Activated CD8-positive, alpha-beta memory T cell treated with anti-CD3 and anti-CD28 coated beads, Interleukin-2, amount 50 U/mL, for 48 hours (primary cell): ENCODE measurements around the gene STK32B.

Experiments
- DNase-seq: peaks from one replicate; pipeline ENCODE4 v3.0.0-alpha.2; 2020

Gene STK32B

GRCh38 chr4:5488413-5488812, 437.1 kb downstream of the STK32B start:
- DNase-seq = no peak

GRCh38 chr4:5489260-5489659, 438.0 kb downstream of the STK32B start:
- no peak for DNase-seq

- DNase-seq = no peak
These were observed 446.2 kb downstream of the STK32B start for GRCh38 chr4:5497489-5497888.

- no peak for DNase-seq
These were observed 448.9 kb downstream of the STK32B start for GRCh38 chr4:5500165-5500564.

GRCh38 chr4:5503336-5503936, 452.2 kb downstream of the STK32B start:
- no peak for DNase-seq

- no peak for DNase-seq
These were observed 453.2 kb downstream of the STK32B start for GRCh38 chr4:5504486-5504885.

- no peak for DNase-seq
These were observed 459.2 kb downstream of the STK32B start for GRCh38 chr4:5510504-5510903.

GRCh38 chr4:5511791-5512190, 460.5 kb downstream of the STK32B start:
- no peak for DNase-seq

- DNase-seq = no peak
These were observed 464.4 kb downstream of the STK32B start for GRCh38 chr4:5515646-5516045.

GRCh38 chr4:5517372-5517771, 466.1 kb downstream of the STK32B start:
- no peak for DNase-seq

- no peak for DNase-seq
These were observed 473.4 kb downstream of the STK32B start for GRCh38 chr4:5524446-5525299.

GRCh38 chr4:5526080-5526846, 475.0 kb downstream of the STK32B start:
- no peak for DNase-seq

GRCh38 chr4:5527211-5527610, 475.9 kb downstream of the STK32B start:
- no peak for DNase-seq

- no peak for DNase-seq
These were observed 476.8 kb downstream of the STK32B start for GRCh38 chr4:5528031-5528436.

GRCh38 chr4:5532100-5532499, 480.8 kb downstream of the STK32B start:
- no peak for DNase-seq

GRCh38 chr4:5539584-5539983, 488.3 kb downstream of the STK32B start:
- no peak for DNase-seq

- DNase-seq = no peak
These were observed 489.9 kb downstream of the STK32B start for GRCh38 chr4:5541169-5541568.

- no peak for DNase-seq
These were observed 492.4 kb downstream of the STK32B start for GRCh38 chr4:5543681-5544080.

- no peak for DNase-seq
These were observed 493.5 kb downstream of the STK32B start for GRCh38 chr4:5544762-5545161.

GRCh38 chr4:5545271-5545670, 494.0 kb downstream of the STK32B start:
- DNase-seq = no peak

GRCh38 chr4:5547651-5548249, 496.5 kb downstream of the STK32B start:
- no peak for DNase-seq
